SU-DHL-6 (cell line): ENCODE data around the gene ZNF213.

Experiments used
- H2AFZ ChIP-seq: fragments of 200-600 bp; sonication (generic); 2 replicates; pipeline ENCODE4 v1.6.1; 2014; ENCODE audit warnings: low read depth, mild to moderate bottlenecking, moderate library complexity, mixed read lengths, antibody characterized with exemption, low read length; ENCODE audit not compliant: severe bottlenecking
- H3F3A ChIP-seq: fragments of 200-600 bp; shearing (Covaris generic); 2 replicates; pipeline ENCODE4 v1.6.0; 2016; ENCODE audit warnings: antibody characterized with exemption, mild to moderate bottlenecking; ENCODE audit not compliant: insufficient read depth
- H3K27ac ChIP-seq: fragments of 200-600 bp; sonication (generic); 2 replicates; pipeline ENCODE4 v1.5.1; 2016; ENCODE audit warnings: low read depth, mild to moderate bottlenecking, low read length, moderate library complexity, mixed read lengths
- H3K27me3 ChIP-seq: fragments of 200-600 bp; sonication (generic), shearing (Covaris generic); 2 replicates; pipeline ENCODE4 v1.6.0; 2014; ENCODE audit warnings: mild to moderate bottlenecking, low read length
- H3K36me3 ChIP-seq: fragments of 200-600 bp; sonication (generic); 2 replicates; pipeline ENCODE4 v1.6.1; 2014; ENCODE audit warnings: mild to moderate bottlenecking, low read length, mixed read lengths
- H3K4me2 ChIP-seq: fragments of 300-600, 200-600 bp; shearing (Covaris generic), sonication (generic); 2 replicates; pipeline ENCODE4 v1.6.0; 2014; ENCODE audit warnings: low read length, low read depth, mild to moderate bottlenecking; ENCODE audit not compliant: poor library complexity, severe bottlenecking
- H3K4me3 ChIP-seq: fragments of 200-600 bp; sonication (generic); 2 replicates; pipeline ENCODE4 v1.5.1; 2014; ENCODE audit warnings: antibody characterized with exemption, low read length, mild to moderate bottlenecking, mixed read lengths; ENCODE audit not compliant: insufficient read depth, poor library complexity, severe bottlenecking
- H3K79me2 ChIP-seq: fragments of 200-600 bp; sonication (generic); 2 replicates; pipeline ENCODE4 v1.6.1; 2014; ENCODE audit warnings: mild to moderate bottlenecking, low read length, moderate library complexity; ENCODE audit not compliant: insufficient read depth
- H3K9ac ChIP-seq: fragments of 200-600 bp; sonication (generic); 2 replicates; pipeline ENCODE4 v1.7.0; 2014; ENCODE audit warnings: mild to moderate bottlenecking, low read length
- H3K9me2 ChIP-seq: fragments of 200-600 bp; sonication (generic); replicated peaks from 2 replicates; pipeline ENCODE4 v1.6.1; 2014; ENCODE audit warnings: low read length; ENCODE audit not compliant: insufficient read depth
- H3K9me3 ChIP-seq: fragments of 200-600 bp; sonication (generic); 2 replicates; pipeline ENCODE4 v1.6.1; 2014; ENCODE audit warnings: low read length, mixed read lengths; ENCODE audit not compliant: insufficient read depth
- H4K20me1 ChIP-seq: fragments of 200-600 bp; sonication (generic); 2 replicates; pipeline ENCODE4 v1.6.1; 2014; ENCODE audit warnings: low read depth, mild to moderate bottlenecking, antibody characterized with exemption, low read length, moderate library complexity, mixed read lengths
- EZH2phosphoT487 ChIP-seq: fragments of 200-600 bp; sonication (generic), shearing (Covaris generic); conservative IDR thresholded peaks from 2 replicates; pipeline ENCODE4 v1.6.1; 2018; ENCODE audit warnings: mild to moderate bottlenecking, antibody characterized with exemption, low read length, moderate library complexity, mixed read lengths
- TF ChIP-seq, protein P1 (sequence below): fragments of 200-600 bp; sonication (generic); IDR thresholded peaks from one replicate; pipeline ENCODE4 v1.5.1; 2017; ENCODE audit warnings: antibody characterized with exemption, mild to moderate bottlenecking, low read length, moderate library complexity; ENCODE audit not compliant: insufficient read depth, poor library complexity, severe bottlenecking

ZNF213 gene

DNA sequence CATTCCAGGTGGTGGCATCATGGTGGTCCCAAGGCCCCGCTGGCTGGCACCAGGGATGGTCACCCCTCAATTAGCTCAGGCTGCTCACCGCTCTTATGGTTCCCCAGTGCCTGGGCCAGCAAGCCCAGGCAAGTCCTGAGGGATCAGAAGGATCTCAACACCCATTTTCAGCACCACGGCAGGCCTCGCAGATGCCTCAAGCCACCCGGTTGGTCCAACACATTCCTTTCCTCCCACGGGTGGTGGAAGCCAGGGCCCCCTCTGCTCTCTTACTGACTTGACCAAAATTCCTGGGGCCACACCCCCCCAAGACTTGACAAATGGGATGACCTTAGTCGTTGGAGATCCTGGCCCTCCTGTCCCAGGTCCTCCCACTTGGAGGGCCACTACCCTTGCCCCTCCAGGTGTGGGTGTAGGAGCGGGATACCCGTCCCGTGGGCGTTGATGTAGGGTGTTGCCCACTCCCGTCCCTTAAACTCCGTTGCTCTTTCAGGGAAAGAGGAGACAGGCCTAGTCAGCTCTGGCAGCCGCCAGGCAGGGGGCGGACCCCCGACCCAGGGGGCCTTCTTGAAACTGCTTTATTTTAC is 16.5 kb upstream of the ZNF213 start:
- H3K36me3 ChIP-seq: no peaks in the 10 kb centered on the region
- no peak overlapping the region for H3K27ac ChIP-seq
- H3K4me3 ChIP-seq: no peak overlapping the region
- no peaks in the 10 kb centered on the region for H3K79me2 ChIP-seq
- H3K9ac ChIP-seq: no peak overlapping the region
- TF ChIP-seq EZH2phosphoT487: no peak
- TF ChIP-seq, protein P1, sequence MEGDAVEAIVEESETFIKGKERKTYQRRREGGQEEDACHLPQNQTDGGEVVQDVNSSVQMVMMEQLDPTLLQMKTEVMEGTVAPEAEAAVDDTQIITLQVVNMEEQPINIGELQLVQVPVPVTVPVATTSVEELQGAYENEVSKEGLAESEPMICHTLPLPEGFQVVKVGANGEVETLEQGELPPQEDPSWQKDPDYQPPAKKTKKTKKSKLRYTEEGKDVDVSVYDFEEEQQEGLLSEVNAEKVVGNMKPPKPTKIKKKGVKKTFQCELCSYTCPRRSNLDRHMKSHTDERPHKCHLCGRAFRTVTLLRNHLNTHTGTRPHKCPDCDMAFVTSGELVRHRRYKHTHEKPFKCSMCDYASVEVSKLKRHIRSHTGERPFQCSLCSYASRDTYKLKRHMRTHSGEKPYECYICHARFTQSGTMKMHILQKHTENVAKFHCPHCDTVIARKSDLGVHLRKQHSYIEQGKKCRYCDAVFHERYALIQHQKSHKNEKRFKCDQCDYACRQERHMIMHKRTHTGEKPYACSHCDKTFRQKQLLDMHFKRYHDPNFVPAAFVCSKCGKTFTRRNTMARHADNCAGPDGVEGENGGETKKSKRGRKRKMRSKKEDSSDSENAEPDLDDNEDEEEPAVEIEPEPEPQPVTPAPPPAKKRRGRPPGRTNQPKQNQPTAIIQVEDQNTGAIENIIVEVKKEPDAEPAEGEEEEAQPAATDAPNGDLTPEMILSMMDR: no peak
- no peaks in the 10 kb centered on the region for H4K20me1 ChIP-seq
- H3K27me3 ChIP-seq: no peaks in the 10 kb centered on the region
- no peak overlapping the region for H3K4me2 ChIP-seq
- no peaks in the 10 kb centered on the region for H3F3A ChIP-seq
- no peaks in the 10 kb centered on the region for H3K9me3 ChIP-seq
- no peak overlapping the region for H2AFZ ChIP-seq
- no peaks in the 10 kb centered on the region for H3K9me2 ChIP-seq

DNA sequence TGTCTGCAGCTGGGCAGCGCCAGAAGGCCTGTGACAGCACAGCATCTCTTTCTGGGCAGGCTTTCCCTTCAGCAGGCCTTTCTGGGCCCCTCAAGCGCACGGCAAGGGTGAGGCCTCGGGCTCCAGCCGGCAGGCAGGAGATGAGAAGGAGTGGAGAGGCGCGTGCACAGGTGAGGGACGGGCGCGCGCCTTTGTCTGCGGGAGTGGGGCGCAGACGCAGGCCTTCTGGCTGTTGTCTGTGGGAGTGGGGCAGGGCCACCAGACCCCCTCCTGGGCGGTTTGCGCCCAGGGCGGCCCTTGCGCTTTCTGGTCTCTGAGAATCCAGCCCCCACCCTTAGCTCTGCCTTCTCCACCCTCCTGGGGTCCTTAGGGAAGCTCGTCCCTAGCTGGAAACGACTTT is 16.0 kb upstream of the ZNF213 start:
- Histone ChIP-seq H3F3A (no peaks in the 10 kb centered on the region), H3K36me3 (no peaks in the 10 kb centered on the region), H3K9ac (no peak overlapping the region), H3K27ac (no peak overlapping the region), H4K20me1 (no peaks in the 10 kb centered on the region), H3K9me3 (no peaks in the 10 kb centered on the region), H3K27me3 (no peaks in the 10 kb centered on the region), H3K79me2 (no peaks in the 10 kb centered on the region), H2AFZ (no peak overlapping the region), H3K9me2 (no peaks in the 10 kb centered on the region), H3K4me3 (no peak overlapping the region), H3K4me2 (no peak overlapping the region)
- TF ChIP-seq, protein P1: no peak
- TF ChIP-seq EZH2phosphoT487: no peak

DNA sequence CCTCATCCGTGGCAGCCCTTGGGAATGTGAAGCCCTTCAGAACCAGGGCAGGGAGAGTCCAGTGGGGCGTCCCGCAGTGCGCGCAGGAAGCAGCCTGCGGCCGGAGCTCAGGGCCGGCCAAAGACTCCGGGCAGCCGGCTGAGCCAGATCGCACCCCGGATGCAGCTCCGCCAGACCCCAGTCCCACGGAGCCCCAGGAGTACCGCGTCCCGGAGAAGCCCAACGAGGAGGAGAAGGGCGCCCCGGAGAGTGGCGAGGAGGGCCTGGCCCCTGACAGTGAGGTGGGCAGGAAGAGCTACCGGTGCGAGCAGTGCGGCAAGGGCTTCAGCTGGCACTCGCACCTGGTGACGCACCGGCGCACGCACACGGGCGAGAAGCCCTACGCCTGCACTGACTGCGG is 15.5 kb upstream of the ZNF213 start:
- Histone ChIP-seq H3K4me3 (no peak overlapping the region), H2AFZ (no peak overlapping the region), H3K27me3 (no peaks in the 10 kb centered on the region), H4K20me1 (no peaks in the 10 kb centered on the region), H3K9ac (no peak overlapping the region), H3K27ac (no peak overlapping the region), H3F3A (no peaks in the 10 kb centered on the region), H3K36me3 (no peaks in the 10 kb centered on the region), H3K4me2 (no peak overlapping the region), H3K9me3 (no peaks in the 10 kb centered on the region), H3K79me2 (no peaks in the 10 kb centered on the region), H3K9me2 (no peaks in the 10 kb centered on the region)
- TF ChIP-seq, protein P1: no peak
- TF ChIP-seq EZH2phosphoT487: no peak
